ENCODE data around the gene CX3CR1.

Gene CX3CR1, protein sequence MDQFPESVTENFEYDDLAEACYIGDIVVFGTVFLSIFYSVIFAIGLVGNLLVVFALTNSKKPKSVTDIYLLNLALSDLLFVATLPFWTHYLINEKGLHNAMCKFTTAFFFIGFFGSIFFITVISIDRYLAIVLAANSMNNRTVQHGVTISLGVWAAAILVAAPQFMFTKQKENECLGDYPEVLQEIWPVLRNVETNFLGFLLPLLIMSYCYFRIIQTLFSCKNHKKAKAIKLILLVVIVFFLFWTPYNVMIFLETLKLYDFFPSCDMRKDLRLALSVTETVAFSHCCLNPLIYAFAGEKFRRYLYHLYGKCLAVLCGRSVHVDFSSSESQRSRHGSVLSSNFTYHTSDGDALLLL

DNA sequence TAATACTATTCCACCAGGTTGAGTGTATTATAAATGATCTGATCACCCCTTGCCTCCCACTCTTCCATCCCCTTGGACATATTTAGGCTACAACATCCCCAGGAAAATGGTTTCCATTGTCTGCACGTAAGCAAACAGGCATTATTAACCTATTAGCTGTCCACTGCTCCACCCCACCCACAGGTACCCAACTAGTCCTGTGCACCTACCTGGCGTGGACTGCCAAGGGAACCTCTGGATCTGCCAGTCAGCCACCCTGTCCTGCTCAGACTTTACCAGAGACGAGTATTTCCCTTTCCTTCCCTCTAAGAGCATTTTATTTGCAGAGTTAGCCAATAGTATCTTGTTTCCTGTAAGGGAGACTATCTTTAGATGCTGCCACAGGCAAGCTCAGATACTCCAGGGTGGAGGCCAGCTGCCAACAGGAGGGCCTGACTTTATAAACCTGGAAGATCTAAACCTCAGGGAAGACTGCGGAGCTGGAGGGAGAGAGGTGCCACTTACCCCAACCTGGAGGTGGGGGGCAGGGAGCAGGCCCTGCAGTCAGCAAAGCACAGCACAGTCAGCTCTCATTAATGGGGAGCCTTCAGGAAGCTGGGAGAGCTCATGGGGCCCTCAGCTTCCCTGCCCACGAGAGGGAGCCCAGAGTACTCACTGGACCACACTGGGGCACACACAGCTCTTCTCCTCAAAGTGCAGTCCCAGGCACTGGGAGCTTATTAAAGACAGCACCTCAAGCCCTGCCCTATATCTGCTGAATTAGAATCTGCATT, at the start of gene CX3CR1:
Gene CX3CR1, minus strand, starts transcription at position 292 of the 773 bp plus-strand sequence. CDS start 13,527 bp downstream, outside the sequence.
- no peak within 1 kb of the TSS for H3K27ac ChIP-seq
- TF ChIP-seq, protein P1, sequence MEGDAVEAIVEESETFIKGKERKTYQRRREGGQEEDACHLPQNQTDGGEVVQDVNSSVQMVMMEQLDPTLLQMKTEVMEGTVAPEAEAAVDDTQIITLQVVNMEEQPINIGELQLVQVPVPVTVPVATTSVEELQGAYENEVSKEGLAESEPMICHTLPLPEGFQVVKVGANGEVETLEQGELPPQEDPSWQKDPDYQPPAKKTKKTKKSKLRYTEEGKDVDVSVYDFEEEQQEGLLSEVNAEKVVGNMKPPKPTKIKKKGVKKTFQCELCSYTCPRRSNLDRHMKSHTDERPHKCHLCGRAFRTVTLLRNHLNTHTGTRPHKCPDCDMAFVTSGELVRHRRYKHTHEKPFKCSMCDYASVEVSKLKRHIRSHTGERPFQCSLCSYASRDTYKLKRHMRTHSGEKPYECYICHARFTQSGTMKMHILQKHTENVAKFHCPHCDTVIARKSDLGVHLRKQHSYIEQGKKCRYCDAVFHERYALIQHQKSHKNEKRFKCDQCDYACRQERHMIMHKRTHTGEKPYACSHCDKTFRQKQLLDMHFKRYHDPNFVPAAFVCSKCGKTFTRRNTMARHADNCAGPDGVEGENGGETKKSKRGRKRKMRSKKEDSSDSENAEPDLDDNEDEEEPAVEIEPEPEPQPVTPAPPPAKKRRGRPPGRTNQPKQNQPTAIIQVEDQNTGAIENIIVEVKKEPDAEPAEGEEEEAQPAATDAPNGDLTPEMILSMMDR (conservative IDR thresholded peaks at IDR 0.05), result no peak

DNA sequence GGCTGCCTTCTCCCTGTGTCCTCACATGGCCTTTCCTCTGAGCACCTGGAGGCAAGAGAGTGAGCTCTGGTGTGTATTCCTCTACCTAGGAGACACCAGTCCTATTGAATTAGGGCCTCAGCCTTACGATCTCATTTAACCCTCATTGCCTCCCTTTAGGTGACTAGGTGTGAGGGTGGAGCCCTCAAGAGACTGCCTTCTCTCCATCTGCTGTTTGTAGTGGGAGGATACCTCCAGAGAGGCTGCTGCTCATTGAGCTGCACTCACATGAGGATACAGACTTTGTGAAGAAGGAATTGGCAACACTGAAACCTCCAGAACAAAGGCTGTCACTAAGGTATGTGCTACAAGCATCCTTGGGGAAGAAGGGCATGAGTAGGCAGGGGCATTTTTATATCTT, 49.7 kb upstream of the CX3CR1 start, which contains the start of gene CCR8:
Gene CCR8, plus strand, starts transcription at position 217 of the 400 bp plus-strand sequence. CDS start 2,623 bp downstream, outside the sequence.
- TF ChIP-seq, protein P1 (conservative IDR thresholded peaks at IDR 0.05), result no peak
- no peak within 1 kb of the TSS for H3K27ac ChIP-seq

DNA sequence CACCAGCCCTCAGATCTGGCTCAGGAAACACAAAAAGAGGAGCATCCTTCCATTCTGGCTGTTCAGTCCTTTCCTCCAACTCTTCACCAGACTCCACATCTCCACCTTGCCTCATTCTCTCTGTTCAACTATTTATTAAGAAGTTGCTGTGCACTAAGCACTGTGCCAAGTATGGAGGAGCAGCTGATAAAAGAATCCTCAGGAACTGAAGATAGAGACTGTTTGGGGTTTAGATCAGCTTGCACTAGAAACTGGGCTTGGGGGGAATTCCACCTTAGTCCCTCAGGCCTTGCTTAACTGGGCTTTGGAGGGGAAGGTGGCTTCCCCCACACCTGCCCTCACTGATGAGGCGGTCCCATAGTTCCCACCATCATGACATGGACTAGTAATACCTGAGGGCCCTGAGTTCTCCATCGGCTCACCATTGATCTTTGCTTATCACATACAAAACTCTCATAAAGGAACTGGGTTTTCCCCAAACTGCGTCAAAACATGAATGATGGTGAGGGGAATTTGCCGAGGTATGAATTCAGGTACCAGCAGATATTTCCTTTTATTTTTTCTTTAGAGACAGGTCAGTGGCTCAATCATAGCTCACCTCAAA, 48.0 kb upstream of the CX3CR1 start:
- TF ChIP-seq, protein P1 (conservative IDR thresholded peaks at IDR 0.05), result no peak
- H3K27ac ChIP-seq, result no peak overlapping the region

DNA sequence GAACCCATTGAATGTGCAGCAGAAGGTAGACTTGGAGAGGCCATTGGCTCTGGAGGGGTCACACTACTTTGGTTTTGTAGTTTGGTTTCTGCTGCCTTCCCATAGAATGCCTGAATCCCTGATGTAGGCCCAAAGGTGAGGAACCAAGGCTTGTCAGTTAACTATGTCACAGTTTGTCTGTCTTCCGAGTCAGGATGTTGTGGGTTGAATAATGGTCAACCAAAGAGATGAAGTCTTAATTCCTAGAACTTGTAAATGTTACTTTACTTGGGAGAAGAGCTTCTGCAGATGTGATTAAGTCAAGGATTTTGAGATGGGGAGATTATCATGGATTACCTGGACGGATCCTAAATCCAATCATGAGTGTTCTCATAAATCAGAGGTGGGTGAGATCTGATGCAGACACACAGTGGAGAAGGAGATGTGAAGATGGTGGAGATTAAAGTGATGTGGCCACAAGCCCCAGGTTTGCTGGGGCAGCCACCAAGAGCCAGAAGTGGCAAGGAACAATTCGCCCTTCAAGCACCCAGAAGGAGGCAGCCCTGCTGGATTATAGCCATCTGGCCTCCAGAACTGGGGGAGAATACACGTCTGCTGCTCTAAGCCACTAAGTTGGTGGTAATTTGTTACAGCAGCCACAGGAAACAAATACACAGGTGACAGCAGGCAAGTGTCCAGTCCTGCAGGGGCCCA, 47.4 kb upstream of the CX3CR1 start:
- TF ChIP-seq, protein P1 (conservative IDR thresholded peaks at IDR 0.05), result no peak
- H3K27ac ChIP-seq, result no peak overlapping the region

DNA sequence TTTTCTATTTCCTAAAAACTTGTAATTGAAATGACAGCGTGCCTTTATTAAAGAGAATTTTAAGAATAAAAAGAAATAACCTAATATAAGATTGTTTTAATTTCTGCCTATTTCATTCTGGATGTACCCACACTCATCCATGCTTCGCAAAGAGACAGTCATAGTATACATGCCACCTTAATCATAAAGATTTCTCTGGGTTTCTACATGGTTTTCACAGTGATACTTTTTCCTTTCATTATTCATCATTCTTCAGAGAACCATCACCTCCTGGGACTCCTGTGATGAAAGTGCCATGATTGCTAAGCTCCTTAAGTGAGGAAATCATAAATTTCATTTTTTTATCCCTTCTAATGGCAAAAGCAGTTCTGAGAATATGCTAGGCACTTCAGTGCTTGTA, 45.4 kb upstream of the CX3CR1 start:
- TF ChIP-seq, protein P1 (conservative IDR thresholded peaks at IDR 0.05), result no peak

DNA sequence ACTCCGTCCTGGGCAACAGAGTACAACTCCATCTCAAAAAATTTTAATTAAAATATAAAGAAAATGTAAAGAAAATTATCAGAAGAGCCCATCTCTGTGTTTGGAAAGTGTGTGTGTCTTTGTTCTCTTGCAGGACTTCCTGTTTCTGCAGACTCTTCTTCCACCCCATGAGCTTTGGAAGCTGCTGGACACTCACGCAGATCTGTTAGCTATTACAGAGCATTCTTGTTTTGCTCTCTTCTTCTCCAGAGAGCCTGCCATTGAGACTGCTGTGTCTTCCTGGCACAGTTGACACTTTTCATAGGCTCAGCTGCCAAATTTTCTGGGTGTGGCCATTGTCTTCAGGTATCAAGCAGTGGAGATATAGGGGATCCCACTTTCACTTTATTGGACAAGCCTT, 43.7 kb upstream of the CX3CR1 start:
- H3K27ac ChIP-seq, result no peak overlapping the region
- TF ChIP-seq, protein P1 (conservative IDR thresholded peaks at IDR 0.05), result no peak

More for the DNA sequence above, 45.4 kb upstream of the CX3CR1 start:
- no peak overlapping the region for H3K27ac ChIP-seq
